Brain microvascular endothelial cell (primary cell): ENCODE measurements around the gene THSD7B.

ENCODE experiments used
- DNase-seq: peaks from one replicate; pipeline ENCODE4 v3.0.0-alpha.2; 2020
- H3K27ac ChIP-seq: fragments of 250-450 bp; sonication (Bioruptor Pico); 2 replicates; pipeline ENCODE4 v1.5.1; 2020; ENCODE audit warnings: mild to moderate bottlenecking, moderate library complexity
- H3K27me3 ChIP-seq: fragments of 250-450 bp; sonication (Bioruptor Pico); replicated peaks from 2 replicates; pipeline ENCODE4 v1.5.1; 2020; ENCODE audit warnings: mild to moderate bottlenecking
- H3K36me3 ChIP-seq: fragments of 250-450 bp; sonication (Bioruptor Pico); replicated peaks from 2 replicates; pipeline ENCODE4 v1.5.1; 2020; ENCODE audit warnings: mild to moderate bottlenecking
- H3K4me3 ChIP-seq: 2 replicates; pipeline ENCODE4 v1.5.1; 2011; ENCODE audit warnings: low read depth, mild to moderate bottlenecking, control low read depth, low read length, moderate library complexity
- CTCF ChIP-seq: IDR thresholded peaks from 2 replicates; pipeline ENCODE4 v1.5.1; 2011; ENCODE audit warnings: low read depth, mild to moderate bottlenecking, moderate library complexity, low read length, control low read depth, inconsistent platforms; ENCODE audit errors: missing control alignments
- in situ Hi-C: cut with HindIII; loops from 2 replicates; pipeline ENCODE4 v1.10.0; 2017; ENCODE audit warnings: low sequenced_read_pairs, low pct_ligation_motif_present

The THSD7B gene

GRCh38 chr2:137173463-137173862 lies 408.1 kb downstream of the THSD7B start:
- Histone ChIP-seq H3K4me3 (no peak overlapping the region), H3K36me3 (no peaks in the 10 kb centered on the region), H3K27me3 (no peaks in the 10 kb centered on the region), H3K27ac (peak overlapping the region; percentile 6)
- peak; percentile 94 for DNase-seq
- TF ChIP-seq CTCF, result peak; percentile 81
- in situ Hi-C loops, result no loop called here

GRCh38 chr2:137175246-137175645 lies 409.9 kb downstream of the THSD7B start:
- in situ Hi-C loops, result no loop called here
- no peak for TF ChIP-seq CTCF
- Histone ChIP-seq H3K27me3 (no peaks in the 10 kb centered on the region), H3K36me3 (no peaks in the 10 kb centered on the region), H3K27ac (no peak overlapping the region), H3K4me3 (no peak overlapping the region)
- no peak for DNase-seq

GRCh38 chr2:137178951-137179377 lies 413.6 kb downstream of the THSD7B start:
- no peaks in the 10 kb centered on the region for H3K27me3 ChIP-seq
- TF ChIP-seq CTCF, result no peak
- in situ Hi-C loops, result no loop called here
- no peaks in the 10 kb centered on the region for H3K36me3 ChIP-seq
- no peak overlapping the region for H3K4me3 ChIP-seq
- no peak for DNase-seq
- peak overlapping the region; percentile 9 for H3K27ac ChIP-seq

GRCh38 chr2:137179542-137179941 lies 414.2 kb downstream of the THSD7B start:
- no peak for TF ChIP-seq CTCF
- in situ Hi-C loops, result no loop called here
- Histone ChIP-seq H3K36me3 (no peaks in the 10 kb centered on the region), H3K27ac (no peak overlapping the region), H3K4me3 (no peak overlapping the region), H3K27me3 (no peaks in the 10 kb centered on the region)
- DNase-seq, result no peak

- in situ Hi-C loops, result no loop called here
- H3K27ac ChIP-seq, result no peak overlapping the region
- no peaks in the 10 kb centered on the region for H3K36me3 ChIP-seq
- H3K4me3 ChIP-seq, result no peak overlapping the region
- no peak for DNase-seq
- H3K27me3 ChIP-seq, result no peaks in the 10 kb centered on the region
- no peak for TF ChIP-seq CTCF
These were observed 414.7 kb downstream of the THSD7B start for GRCh38 chr2:137180012-137180411.

GRCh38 chr2:137181370-137181769 lies 416.0 kb downstream of the THSD7B start:
- Histone ChIP-seq H3K27ac (no peak overlapping the region), H3K4me3 (no peak overlapping the region), H3K27me3 (no peaks in the 10 kb centered on the region), H3K36me3 (no peaks in the 10 kb centered on the region)
- in situ Hi-C loops, result no loop called here
- TF ChIP-seq CTCF, result no peak
- no peak for DNase-seq
